Measurements from ENCODE around the gene SFTA2. TPM values are rescaled to one million over a fixed set of nuclear protein-coding genes. Genes with fewer than 3 reads are reported as not detected.

The SFTA2 gene
- total RNA-seq, 1 experiment from 2014 or later: not detected

DNA sequence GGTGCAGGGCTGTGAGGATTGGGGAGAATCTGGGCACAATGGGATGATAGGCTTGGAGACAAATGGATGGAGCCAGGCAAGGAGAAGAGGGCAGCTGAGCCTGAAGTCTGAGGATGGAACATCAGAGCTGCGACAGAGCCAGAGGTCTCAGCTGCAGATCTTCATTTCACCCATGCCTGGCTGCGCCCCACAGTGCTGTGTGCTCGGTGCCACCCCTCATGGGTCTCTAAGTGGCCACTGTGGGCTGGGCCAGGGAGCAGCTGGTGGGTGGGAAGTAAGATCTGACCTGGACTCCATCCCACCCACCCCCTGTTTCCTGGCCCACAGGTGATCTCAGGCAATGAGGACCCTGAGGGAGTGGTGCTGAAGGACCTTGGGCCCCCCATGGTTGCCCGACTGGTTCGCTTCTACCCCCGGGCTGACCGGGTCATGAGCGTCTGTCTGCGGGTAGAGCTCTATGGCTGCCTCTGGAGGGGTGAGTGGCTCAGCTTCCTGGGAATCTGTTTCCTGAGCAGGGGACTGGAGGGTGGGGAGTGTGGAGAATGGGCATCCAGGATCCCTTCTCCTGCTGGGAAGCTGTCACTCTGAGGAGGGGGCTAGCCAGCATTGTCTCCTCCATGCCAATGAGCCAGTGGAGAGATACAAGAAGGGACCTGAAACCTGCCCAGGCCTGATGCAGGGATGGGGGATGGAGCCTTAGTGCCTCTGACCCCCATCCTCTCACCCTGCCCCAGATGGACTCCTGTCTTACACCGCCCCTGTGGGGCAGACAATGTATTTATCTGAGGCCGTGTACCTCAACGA is 41.1 kb downstream of the SFTA2 start:
- no peak for DNase-seq (ENCODE audit: low spot score)

DNA sequence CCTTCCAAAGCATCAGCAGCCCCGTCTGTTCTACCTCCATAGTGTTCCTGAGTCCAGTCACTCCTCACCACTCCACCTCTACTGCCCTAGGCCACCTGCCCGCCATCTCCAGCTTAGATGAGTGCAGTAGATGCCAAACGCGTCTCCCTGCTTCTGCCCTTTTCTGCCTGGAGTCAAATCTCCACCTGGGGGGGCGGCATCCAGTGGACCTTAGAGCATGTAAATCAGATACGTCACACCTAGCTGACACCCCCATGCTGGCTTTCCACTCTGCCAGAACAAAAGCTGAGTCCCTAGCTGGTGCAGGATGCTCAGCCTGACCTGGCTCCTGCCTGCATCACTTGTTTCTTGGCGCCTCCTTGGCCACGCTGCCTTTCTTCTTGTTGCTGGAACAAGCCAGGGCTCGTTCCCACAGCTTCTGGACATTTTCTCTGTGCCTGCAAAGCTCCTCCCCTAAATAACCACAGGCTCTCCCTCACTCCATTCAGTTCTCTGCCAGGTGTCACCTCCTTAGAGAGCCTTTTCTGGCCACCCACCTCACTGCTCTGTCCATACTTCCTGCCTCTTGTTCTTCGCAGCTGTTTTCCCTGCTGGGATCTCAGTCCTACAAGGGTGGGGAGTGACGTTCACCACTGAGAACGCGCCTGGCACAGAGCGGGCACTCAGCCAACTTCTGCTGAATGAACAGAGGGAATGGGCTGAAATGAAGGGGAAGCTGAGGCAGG is 41.9 kb downstream of the SFTA2 start:
- no peak for DNase-seq (ENCODE audit: low spot score)

DNA sequence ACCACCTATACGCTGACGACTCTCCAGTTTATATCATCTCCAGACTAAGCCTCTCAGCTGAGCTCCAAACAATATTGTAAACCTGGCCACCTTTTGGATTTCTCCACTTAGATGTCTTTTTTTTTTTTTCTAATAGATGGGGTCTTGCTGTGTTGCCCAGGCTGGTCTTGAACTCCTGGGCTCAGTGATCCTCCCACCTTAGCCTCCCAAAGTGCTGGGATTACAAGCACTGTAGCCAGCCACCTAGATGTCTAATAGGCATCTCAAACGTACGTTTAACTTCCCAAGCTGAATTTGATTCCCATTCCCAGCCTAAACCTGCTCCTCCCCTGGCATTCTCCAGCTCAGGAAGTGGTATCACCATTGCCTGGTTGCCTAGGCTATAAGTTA is 42.5 kb downstream of the SFTA2 start:
- no peak for DNase-seq (ENCODE audit: low spot score)

DNA sequence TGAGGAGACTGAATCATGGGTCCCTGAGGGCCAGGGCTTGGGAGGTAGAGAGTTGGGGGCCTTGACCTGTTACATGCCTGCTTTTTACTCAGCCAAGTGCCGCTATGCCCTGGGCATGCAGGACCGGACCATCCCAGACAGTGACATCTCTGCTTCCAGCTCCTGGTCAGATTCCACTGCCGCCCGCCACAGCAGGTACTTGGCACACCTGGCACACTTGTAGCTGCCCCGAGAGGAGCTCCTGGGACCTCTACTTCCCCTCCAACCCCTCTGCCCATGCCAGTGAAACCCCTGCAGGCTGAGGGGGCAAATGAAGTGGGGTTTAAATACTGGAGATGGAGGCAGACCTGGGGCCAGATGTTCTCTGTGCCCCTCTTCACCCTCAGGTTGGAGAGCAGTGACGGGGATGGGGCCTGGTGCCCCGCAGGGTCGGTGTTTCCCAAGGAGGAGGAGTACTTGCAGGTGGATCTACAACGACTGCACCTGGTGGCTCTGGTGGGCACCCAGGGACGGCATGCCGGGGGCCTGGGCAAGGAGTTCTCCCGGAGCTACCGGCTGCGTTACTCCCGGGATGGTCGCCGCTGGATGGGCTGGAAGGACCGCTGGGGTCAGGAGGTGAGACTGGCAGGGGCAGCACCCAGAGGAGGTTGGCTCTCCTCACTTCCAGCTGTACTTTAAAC is 43.0 kb downstream of the SFTA2 start:
- DNase-seq (ENCODE audit: low spot score): no peak

DNA sequence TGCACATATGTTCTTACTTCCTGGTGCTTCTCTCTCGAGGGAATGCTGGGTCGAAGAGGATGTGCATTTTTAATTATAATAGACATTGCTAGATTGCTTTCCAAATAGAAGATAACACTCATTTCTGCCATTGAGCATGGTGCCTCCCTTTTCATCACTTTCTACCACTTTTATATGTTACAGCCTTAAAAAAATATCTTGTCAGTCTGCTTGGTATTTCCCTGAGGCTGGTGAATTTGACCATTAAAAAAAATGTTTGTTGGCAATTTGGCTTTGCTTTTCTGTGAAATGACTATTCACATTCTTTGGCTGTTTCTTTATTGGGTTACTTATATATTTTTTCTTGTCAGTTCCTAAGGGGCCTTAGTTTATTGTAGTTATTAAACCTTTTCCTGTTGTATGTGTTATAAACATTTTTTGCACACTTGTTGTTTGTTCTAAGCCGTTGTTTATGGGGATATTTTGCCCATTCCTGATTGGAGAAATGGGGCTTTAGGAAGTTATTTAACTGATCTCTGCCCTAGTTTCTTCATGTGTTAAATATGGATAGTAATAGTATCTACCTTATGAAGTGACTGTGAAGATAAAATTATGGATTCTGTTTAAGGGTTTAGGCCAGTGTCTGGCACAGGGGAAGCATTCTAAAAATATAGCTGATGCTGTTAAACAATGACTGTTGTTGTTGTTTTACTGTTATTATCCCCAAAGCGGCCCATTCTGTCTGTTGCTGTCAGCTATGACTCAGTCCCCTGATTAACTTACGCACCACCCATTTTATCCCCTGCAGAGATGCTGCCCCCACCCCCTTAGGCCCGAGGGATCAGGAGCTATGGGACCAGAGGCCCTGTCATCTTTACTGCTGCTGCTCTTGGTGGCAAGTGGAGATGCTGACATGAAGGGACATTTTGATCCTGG is 43.8 kb downstream of the SFTA2 start:
- peak; percentile 38 for DNase-seq (ENCODE audit: low spot score)

DNA sequence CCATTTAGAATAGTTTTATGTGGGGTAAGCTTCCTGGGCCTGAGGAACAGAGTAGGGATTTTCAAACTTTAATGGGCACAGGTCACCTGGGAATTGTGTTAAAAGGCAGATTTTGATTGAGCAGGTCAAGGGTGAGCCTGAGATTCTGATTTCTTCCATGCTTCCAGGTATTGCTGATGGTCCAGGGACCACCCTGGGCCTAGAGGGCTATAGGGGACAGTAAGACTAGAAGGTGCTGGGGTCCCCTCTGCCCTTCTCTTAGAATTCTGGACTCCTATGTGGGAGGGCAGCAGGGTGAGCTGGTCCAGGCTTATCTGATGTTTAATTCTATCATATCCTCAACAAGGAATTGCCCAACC is 45.1 kb downstream of the SFTA2 start:
- no peak for DNase-seq (ENCODE audit: low spot score)

DNA sequence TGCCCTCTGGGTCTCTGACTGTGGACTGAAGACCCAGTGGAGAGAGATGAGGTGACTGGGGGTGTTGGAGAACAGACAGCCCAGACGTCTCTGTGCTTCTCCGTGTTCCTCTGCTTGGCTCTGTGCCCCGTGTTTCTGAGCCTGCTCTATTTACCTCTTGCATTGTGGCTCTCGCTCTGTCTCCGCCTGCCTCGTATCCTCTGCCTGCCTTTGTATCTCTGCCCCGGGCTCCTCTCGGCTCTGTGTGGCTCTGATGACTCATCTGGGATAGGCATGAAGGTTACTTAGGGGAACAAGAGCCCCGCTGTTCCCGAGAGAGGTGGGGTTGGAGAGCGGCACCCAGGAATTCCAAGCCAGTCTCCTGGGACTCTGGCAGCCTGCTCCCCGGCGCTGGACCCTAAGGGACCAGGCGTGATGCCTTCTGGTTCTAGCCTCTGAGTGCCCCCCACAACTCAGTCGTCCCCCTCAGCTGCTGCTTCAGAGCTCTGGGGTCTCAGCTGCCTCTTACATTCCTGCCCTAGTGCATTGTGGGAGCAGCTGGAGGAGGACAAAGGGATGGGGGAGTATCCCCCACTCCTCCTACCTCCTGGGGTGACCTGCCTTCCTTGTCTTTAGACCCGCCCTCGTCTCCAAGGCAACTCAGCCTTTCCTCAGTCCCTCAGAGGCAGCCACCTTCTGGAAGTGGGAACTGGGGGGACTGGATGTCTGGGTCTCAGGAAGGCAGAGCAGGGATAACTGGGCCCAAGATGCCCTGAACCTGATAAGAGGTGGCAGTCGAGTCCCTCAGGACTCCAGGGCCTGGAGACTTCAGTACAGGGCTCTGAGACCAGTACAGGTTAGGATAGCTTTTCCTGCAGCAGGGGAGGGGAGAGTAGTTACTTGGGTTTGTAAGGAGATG is 45.7 kb downstream of the SFTA2 start:
- DNase-seq (ENCODE audit: low spot score): peak; percentile 74

DNA sequence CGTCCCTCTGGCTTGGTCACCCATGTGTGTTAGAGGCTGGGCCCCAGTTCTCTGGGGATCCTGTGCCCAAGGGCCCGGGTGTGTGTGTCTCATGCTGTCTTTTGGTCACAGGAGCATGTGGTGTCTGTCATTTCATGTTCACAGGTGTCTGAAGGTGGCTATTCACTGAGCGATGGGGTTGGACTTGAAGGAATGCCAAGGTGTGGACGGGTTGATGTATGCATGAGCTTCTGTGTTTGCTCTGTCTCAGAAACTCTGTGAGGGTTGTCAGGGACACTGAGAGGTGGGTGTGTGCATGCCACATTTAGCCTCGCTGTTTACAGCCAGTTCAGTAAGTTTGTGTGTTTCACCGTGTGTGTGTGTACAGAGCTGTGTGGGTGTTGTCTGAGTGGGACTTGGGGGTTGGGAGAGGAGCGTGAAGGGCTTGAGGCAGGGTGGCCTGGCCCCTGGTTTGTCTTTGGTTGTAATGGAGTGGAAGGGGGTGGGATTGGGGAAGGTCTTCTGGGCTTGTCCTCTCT is 46.4 kb downstream of the SFTA2 start:
- DNase-seq (ENCODE audit: low spot score): peak; percentile 26

DNA sequence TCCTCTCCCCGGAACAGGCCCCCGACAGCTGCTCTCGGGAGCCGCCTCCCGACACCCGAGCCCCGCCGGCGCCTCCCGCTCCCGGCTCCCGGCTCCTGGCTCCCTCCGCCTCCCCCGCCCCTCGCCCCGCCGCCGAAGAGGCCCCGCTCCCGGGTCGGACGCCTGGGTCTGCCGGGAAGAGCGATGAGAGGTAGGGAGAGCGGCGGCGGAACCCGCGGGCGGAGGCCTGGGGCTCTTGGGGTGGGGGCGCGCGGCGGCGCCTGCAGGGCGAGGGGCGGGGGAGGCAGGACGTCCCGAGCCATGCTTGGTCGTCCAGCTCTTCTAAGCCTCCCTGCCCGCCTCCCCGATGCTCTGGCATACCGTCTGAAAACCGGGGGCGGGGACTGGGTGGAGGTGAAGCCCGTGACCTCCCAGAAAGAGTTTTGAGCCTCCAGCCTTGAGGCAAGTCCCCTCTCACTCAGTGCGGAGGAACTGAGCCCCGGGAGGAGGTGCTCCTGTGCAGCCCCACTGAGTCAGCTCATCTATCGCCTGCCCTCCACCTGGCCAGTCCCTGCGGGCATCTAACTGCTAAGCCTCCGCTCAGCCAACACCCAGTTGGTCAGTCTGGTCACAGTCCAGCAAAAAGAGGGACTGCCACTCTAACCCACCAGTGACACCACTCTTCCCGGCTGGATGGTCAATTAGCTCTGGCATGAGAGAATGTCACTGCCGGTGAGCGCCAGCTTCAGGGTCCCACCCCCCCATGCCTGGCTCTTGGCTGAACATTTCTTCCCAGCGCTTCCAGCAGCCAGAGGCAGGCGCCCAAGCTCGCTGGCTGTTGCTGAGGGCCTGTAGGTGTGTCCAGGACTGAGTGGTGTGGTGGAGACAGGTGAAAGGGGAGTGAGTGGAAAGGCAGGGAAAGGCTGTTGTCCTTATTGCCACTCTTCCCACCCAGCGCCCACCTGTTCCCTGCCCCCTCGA is 47.2 kb downstream of the SFTA2 start:
- no peak for DNase-seq (ENCODE audit: low spot score)

DNA sequence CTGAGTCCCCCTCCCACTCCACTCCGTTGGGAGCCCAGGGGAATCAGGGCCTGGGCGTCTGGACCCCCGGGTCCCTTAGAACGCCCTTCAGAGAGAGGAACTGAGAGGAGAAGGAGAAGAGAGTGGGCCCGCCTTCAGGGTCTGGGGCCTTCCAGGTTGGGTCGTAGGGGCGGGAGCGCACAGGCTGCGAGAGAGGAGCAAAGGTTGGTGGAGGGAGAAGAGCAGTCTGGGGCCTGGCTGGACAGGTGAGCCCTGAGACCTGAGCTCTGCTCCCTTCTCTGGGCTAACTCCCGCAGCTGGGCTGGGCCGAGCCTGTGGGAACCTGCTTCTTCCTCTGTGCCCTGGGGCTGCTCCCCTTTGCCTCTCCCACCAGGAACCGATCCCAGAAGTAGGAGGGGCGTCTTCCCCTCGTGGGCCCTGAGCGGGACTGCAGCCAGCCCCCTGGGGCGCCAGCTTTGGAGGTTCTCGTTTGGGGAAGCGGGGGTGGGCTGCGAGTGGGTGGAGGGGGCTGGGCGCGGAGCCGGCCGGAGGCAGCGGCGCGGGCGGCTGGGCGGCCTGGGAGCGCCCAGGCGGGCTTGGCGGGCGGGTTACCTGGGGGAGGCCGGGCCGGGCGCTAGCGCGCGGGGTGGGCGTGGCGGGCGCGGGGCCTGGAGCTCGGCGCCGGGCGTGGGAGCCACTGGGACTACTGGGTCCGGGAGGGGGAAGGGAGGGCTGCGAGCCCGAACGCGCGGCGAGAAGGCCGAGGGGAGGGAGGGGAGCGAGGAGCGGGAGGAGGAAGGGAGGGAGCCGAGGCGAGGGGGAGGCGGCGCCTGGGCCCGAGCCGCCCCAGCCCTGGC is 48.1 kb downstream of the SFTA2 start, which contains the start of gene DDR1:
TSS of gene DDR1 (plus strand) at position 835 of the 836 bp plus-strand sequence. CDS start 4,211 bp downstream, outside the sequence.
- peak; percentile 56 for DNase-seq (ENCODE audit: low spot score)

DNA sequence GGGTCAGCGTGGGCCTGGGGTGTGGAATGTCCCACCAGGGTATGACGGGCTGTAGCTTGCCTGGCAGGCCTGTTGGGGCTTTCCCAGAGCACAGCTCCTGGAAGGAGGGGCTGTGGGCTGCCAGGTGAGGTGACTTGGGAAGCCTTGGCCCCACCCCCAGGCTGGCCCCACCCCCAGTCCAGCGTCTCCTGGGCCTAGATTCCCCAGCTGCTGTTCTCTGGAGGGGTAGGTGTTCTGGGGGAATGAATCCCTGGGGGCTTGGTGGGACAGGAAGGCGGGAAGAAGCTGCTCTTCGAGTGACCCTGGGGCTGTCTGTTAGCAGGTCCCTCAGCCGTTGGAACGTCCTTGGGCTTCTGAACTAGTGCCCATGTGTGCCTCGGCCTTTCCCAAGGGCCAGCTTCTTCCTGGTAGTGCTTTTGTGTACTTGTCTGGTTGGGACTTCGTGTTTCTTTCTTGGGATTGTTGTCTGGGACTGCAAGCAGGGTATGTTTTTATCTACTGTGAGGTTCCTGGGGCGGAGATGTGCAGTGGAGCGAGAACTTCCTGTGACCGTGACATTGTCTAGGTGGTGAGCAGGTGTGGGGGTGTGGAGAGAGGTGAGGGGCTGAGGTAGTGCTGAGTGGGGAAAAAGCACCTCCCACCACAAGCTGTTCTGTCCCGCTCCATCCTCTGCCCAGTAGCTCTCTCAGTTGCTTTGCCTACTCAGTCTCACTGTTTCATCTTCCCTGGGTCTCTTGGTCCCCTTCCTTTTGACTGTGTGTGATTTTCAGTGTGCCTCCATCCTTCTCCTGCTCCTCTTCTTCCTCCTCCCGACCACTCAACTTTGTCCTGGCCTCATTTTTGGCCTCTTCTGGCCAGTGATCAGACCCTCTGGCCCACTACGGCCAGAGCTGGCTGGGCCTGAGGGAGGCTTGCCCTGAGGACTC is 48.9 kb downstream of the SFTA2 start:
- no peak for DNase-seq (ENCODE audit: low spot score)

DNA sequence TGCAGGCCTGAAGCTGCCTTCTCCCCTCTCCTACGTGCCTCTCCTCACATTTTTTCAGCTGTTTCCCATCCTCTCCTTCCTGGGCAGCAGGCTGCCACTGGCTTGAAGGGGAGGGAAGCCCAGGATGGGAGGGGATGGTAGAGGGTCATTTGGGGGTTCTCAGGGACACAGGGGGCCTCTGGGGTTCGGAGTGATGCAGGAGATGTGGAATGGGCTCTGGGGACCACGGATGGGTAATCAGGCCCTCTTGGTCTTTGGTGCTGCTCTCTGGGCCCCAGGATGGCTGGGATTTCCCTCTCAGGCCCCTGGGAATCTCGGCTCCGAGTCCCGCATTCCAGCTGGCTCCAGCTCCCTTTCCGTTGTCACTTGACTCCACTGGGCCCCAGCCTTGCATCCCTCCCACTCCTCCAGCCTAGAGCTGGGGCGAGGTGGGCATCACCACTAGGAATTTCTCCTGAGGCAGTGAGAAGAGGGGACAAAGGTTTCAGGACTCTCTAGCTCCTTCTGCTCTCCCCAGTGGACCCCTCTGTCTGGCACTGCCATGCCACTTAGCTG is 49.7 kb downstream of the SFTA2 start:
- DNase-seq (ENCODE audit: low spot score): no peak

DNA sequence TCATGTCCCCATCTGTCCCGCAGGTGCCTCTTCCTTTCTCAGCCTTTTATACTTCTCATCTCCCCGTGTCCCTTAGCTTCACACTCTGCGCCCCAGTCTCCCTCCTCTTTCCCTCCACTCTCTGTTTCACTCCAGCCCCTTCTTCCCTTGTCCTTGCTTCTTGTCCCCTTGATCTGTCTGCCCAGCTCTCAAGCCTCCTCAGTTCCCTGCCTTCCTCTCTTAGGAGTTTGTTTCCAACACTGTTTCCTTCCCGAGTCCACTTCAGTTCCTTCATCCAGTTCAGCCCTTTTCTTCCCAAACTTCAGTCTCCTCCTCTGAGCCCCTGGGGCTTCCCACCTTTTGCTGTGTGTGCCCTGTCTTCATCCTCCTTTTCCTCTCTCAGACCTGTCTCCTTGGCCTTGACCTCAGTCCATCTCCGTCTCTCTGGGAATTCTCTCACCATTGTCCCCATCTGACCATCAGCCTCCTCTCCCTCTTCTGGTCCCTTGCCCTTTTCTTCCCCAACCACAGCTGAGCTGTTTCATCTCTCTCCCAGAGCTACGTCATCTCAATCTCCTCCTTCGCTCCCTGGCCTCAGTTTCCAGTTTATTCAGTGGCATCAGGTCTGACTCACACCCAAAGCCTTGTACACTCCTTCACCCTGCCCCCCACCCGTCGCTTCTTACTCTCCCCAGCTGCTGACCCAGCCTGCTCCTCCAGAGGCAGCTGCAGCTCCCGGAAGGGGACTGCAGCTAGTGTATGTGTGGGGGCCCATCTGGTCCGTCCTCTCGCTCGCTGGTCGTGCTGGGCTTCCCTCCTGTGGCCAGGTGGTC is 50.4 kb downstream of the SFTA2 start:
- DNase-seq (ENCODE audit: low spot score): no peak
